ENCODE measurements around the gene PREX1. TPM values are rescaled to one million over a fixed set of nuclear protein-coding genes. Genes with fewer than 3 reads are reported as not detected.
A peak's percentile ranks its signal among the peaks of the same experiment; 100 is the strongest.

PREX1 gene
- total RNA-seq, 1 donor: 57.4 TPM

GRCh38 chr20:48771542-48771941 is 56.3 kb downstream of the PREX1 start:
- no peak for TF ChIP-seq CTCF (IDR thresholded peaks at IDR 0.05; ENCODE audit: insufficient read depth, low read depth, low read length)
- no peak overlapping the region for H3K4me3 ChIP-seq (ENCODE audit: low read depth, low read length)
- peak; percentile 78 for DNase-seq (ENCODE audit: low read depth)

GRCh38 chr20:48770700-48771442 is 56.9 kb downstream of the PREX1 start:
- DNase-seq (ENCODE audit: low read depth): no peak
- no peak for TF ChIP-seq CTCF (IDR thresholded peaks at IDR 0.05; ENCODE audit: insufficient read depth, low read depth, low read length)
- no peak overlapping the region for H3K4me3 ChIP-seq (ENCODE audit: low read depth, low read length)

- DNase-seq (ENCODE audit: low read depth): peak; percentile 14
- no peak for TF ChIP-seq CTCF (IDR thresholded peaks at IDR 0.05; ENCODE audit: insufficient read depth, low read depth, low read length)
- no peak overlapping the region for H3K4me3 ChIP-seq (ENCODE audit: low read depth, low read length)
Observed at GRCh38 chr20:48769069-48769983, 58.5 kb downstream of the PREX1 start.

- TF ChIP-seq CTCF (IDR thresholded peaks at IDR 0.05; ENCODE audit: insufficient read depth, low read depth, low read length): no peak
- DNase-seq (ENCODE audit: low read depth): no peak
- no peak overlapping the region for H3K4me3 ChIP-seq (ENCODE audit: low read depth, low read length)
Observed at GRCh38 chr20:48766961-48767960, 60.5 kb downstream of the PREX1 start.

- DNase-seq (ENCODE audit: low read depth): no peak
- no peak overlapping the region for H3K4me3 ChIP-seq (ENCODE audit: low read depth, low read length)
- TF ChIP-seq CTCF (IDR thresholded peaks at IDR 0.05; ENCODE audit: insufficient read depth, low read depth, low read length): no peak
Observed at GRCh38 chr20:48766205-48766604, 61.6 kb downstream of the PREX1 start.

GRCh38 chr20:48765359-48765758 is 62.4 kb downstream of the PREX1 start:
- no peak overlapping the region for H3K4me3 ChIP-seq (ENCODE audit: low read depth, low read length)
- no peak for TF ChIP-seq CTCF (IDR thresholded peaks at IDR 0.05; ENCODE audit: insufficient read depth, low read depth, low read length)
- DNase-seq (ENCODE audit: low read depth): no peak
